B cell (primary cell): ENCODE data around the gene FAM227B. TPM values are rescaled to one million over a fixed set of nuclear protein-coding genes. Genes with fewer than 3 reads are reported as not detected.

Experiments used
- ATAC-seq: fragments of 200-7000 bp; cut with Tn5 transposase; one replicate; pipeline ENCODE4 v1.10.0; 2021; ENCODE audit warnings: low read depth, mild to moderate bottlenecking, moderate number of reproducible peaks, moderate library complexity
- CTCF ChIA-PET: fragments of 350-600 bp; sonication (Branson Sonifier 250); formaldehyde crosslinking; loops from one replicate; lab custom pipeline; 2021; ENCODE audit warnings: antibody characterized with exemption, inconsistent platforms; lab: Charles Lee
- POLR2A ChIA-PET: fragments of 350-600 bp; sonication (Branson Sonifier 250); formaldehyde crosslinking; loops from one replicate; lab custom pipeline; 2021; ENCODE audit warnings: antibody characterized with exemption; lab: Charles Lee
- DNase-seq: peaks from one replicate; pipeline ENCODE4 v3.0.0; 2013
- H2AFZ ChIP-seq: 2 replicates; pipeline ENCODE4 v1.6.1; 2012; ENCODE audit warnings: mild to moderate bottlenecking, low read depth, low read length; ENCODE audit not compliant: insufficient read depth, poor library complexity, severe bottlenecking
- H3K27ac ChIP-seq, 2 donors: 1 replicate in 1 of 2; 2 replicates in 1 of 2; pipeline ENCODE4 v1.5.1; 2012 to 2013; ENCODE audit warnings: low read length in 2 of 2, mild to moderate bottlenecking in 2 of 2, moderate library complexity in 1 of 2
- H3K27me3 ChIP-seq, 4 experiments: fragments of 200-600 bp in 1 of 4; sonication (generic) in 1 of 4; replicated peaks in 1 of 4; 1 replicate in 2 of 4; 2 replicates in 2 of 4; pipeline versions ENCODE4 v1.6.1 to v1.7.0; 2013 to 2016; ENCODE audit warnings: low read length in 3 of 4, mild to moderate bottlenecking in 2 of 4, mixed read lengths in 1 of 4, moderate library complexity in 1 of 4; ENCODE audit not compliant: insufficient read depth in 4 of 4, control insufficient read depth in 3 of 4; ENCODE audit errors: control extremely low read depth in 1 of 4
- H3K36me3 ChIP-seq, 2 experiments: replicated peaks in 1 of 2; 1 replicate in 1 of 2; 2 replicates in 1 of 2; pipeline versions ENCODE4 v1.6.1 to v1.7.1; 2013; ENCODE audit warnings: low read length in 1 of 2; ENCODE audit not compliant: insufficient read depth in 2 of 2, control insufficient read depth in 1 of 2; ENCODE audit errors: control extremely low read depth in 1 of 2, extremely low read depth in 1 of 2
- H3K4me1 ChIP-seq, 2 donors: fragments of 200-600 bp in 1 of 2; sonication (generic) in 1 of 2; 1 replicate in 1 of 2; 2 replicates in 1 of 2; pipeline versions ENCODE4 v1.5.1 to v1.6.1; 2013 to 2017; ENCODE audit warnings: low read length in 2 of 2; ENCODE audit not compliant: control insufficient read depth in 2 of 2, insufficient read depth in 2 of 2
- H3K4me2 ChIP-seq: replicated peaks from 2 replicates; pipeline ENCODE3; 2012; ENCODE audit warnings: mild to moderate bottlenecking, low read depth, low read length; ENCODE audit not compliant: poor library complexity, severe bottlenecking
- H3K4me3 ChIP-seq, 5 experiments: fragments of 200-600 bp in 1 of 5; sonication (generic) in 1 of 5; 1 replicate in 3 of 5; 2 replicates in 2 of 5; pipeline versions ENCODE4 v1.5.1 to v1.7.0; 2011 to 2016; ENCODE audit warnings: low read length in 4 of 5, mild to moderate bottlenecking in 4 of 5, low read depth in 2 of 5, control low read depth in 1 of 5, moderate library complexity in 1 of 5; ENCODE audit not compliant: insufficient read depth in 1 of 5; ENCODE audit errors: control extremely low read depth in 1 of 5, extremely low read depth in 1 of 5
- H3K79me2 ChIP-seq: fragments of 200-600 bp; sonication (generic); one replicate; pipeline ENCODE4 v1.6.0; 2016; ENCODE audit warnings: low read length; ENCODE audit not compliant: control insufficient read depth, insufficient read depth
- H3K9ac ChIP-seq: fragments of 200-600 bp; sonication (generic); 2 replicates; pipeline ENCODE4 v1.6.1; 2017; ENCODE audit warnings: mild to moderate bottlenecking, low read length, moderate library complexity
- H3K9me3 ChIP-seq, 3 donors: one replicate each; pipeline versions ENCODE4 v1.6.1 to v1.7.1; 2013; ENCODE audit warnings: low read length in 2 of 3; ENCODE audit not compliant: control insufficient read depth in 2 of 3, insufficient read depth in 1 of 3; ENCODE audit errors: control extremely low read depth in 1 of 3
- H4K20me1 ChIP-seq: 2 replicates; pipeline ENCODE4 v1.6.0; 2012; ENCODE audit warnings: mild to moderate bottlenecking, low read length; ENCODE audit not compliant: insufficient read depth, control insufficient read depth, poor library complexity, severe bottlenecking
- H3K27ac Mint-ChIP-seq: one replicate; pipeline ENCODE4 v1.8.0; 2021; ENCODE audit warnings: mixed read lengths
- H3K27me3 Mint-ChIP-seq: one replicate; pipeline ENCODE4 v1.8.0; 2021; ENCODE audit warnings: mixed read lengths
- H3K4me1 Mint-ChIP-seq: one replicate; pipeline ENCODE4 v1.8.0; 2021; ENCODE audit warnings: mixed read lengths
- H3K4me3 Mint-ChIP-seq: one replicate; pipeline ENCODE4 v1.8.0; 2021; ENCODE audit warnings: mixed read lengths
- H3K9me3 Mint-ChIP-seq: one replicate; pipeline ENCODE4 v1.8.0; 2022; ENCODE audit warnings: mixed read lengths; ENCODE audit not compliant: insufficient read depth
- CTCF ChIP-seq: fragments of 200-600 bp; IDR thresholded peaks from one replicate; pipeline ENCODE4 v1.8.0; 2022; ENCODE audit warnings: antibody characterized with exemption, mild to moderate bottlenecking
- EZH2 ChIP-seq: IDR thresholded peaks from 2 replicates; pipeline ENCODE4 v1.6.1; 2012; ENCODE audit warnings: borderline replicate concordance, low read depth, mild to moderate bottlenecking, moderate library complexity, low read length; ENCODE audit not compliant: insufficient read depth, poor library complexity, severe bottlenecking
- WGBS: methylation state at CpG from one replicate; pipeline ENCODE4 v1.1.5; 2013; ENCODE audit warnings: missing lambda C conversion rate; ENCODE audit not compliant: insufficient coverage; 5-methylcytosine and 5-hydroxymethylcytosine counted together
- intact Hi-C: fragments of 100-400 bp; cut with micrococcal nuclease; formaldehyde crosslinking; loops from one replicate; pipeline ENCODE4 v1.10.0; 2022
- polyA plus RNA-seq: library from polyadenylated mRNA; depleted of rRNA; stranded (reverse); fragments of >200 nt; gene quantifications from 2 replicates; pipeline ENCODE4 v1.2.3, GENCODE V29; 2012
- total RNA-seq, 2 donors: library from RNA; stranded (reverse); fragments of 120-200 nt in 1 of 2; gene quantifications; 1 replicate in 1 of 2; 2 replicates in 1 of 2; pipeline versions ENCODE4 v1.2.3 to v1.2.4, GENCODE V29; 2013 to 2022

The FAM227B gene
- total and polyA plus RNA-seq, 2 donors (not counting 1 experiment from before 2014, with no cell fraction given): 5.6 to 8.9 TPM

- intact Hi-C loops: no loop called here
Measured at GRCh38 chr15:49343546-49343945, 277.1 kb downstream of the FAM227B start.

GRCh38 chr15:49339656-49340055 lies 281.0 kb downstream of the FAM227B start:
- Histone ChIP-seq H3K27ac (no peak overlapping the region), H3K4me1 (no peaks in the 10 kb centered on the region), H3K79me2 (no peaks in the 10 kb centered on the region), H3K36me3 (no peaks in the 10 kb centered on the region), H3K4me3 (no peak overlapping the region), H3K9ac (no peak overlapping the region), H2AFZ (no peak overlapping the region), H3K4me2 (no peak overlapping the region), H4K20me1 (no peaks in the 10 kb centered on the region), H3K27me3 (no peaks in the 10 kb centered on the region), H3K9me3 (peaks cover 0 to 9% (median 0%) of the 10 kb centered on the region in 3 donors)
- CTCF ChIA-PET: no interaction called here
- 80% methylated on average over 5 of the region's 10 CpGs for whole genome bisulfite sequencing
- Mint-ChIP-seq H3K27ac (no peak overlapping the region), H3K4me3 (no peak overlapping the region), H3K27me3 (no peaks in the 10 kb centered on the region), H3K9me3 (peaks cover 8% of the 10 kb centered on the region), H3K4me1 (no peaks in the 10 kb centered on the region)
- TF ChIP-seq CTCF: no peak
- TF ChIP-seq EZH2: no peak
- intact Hi-C loops: no loop called here
- DNase-seq (no peak), ATAC-seq (no peak)
- POLR2A ChIA-PET: no interaction called here

More at GRCh38 chr15:49343546-49343945, 277.1 kb downstream of the FAM227B start:
- Histone ChIP-seq H3K36me3 (no peaks in the 10 kb centered on the region), H3K27me3 (no peaks in the 10 kb centered on the region), H3K4me2 (no peak overlapping the region), H2AFZ (no peak overlapping the region), H3K4me3 (no peak overlapping the region), H3K79me2 (no peaks in the 10 kb centered on the region), H3K4me1 (no peaks in the 10 kb centered on the region), H3K9ac (no peak overlapping the region), H3K27ac (no peak overlapping the region), H4K20me1 (no peaks in the 10 kb centered on the region), H3K9me3 (peaks cover 0 to 9% (median 1%) of the 10 kb centered on the region in 3 donors)
- Mint-ChIP-seq H3K4me1 (no peaks in the 10 kb centered on the region), H3K4me3 (no peak overlapping the region), H3K27me3 (no peaks in the 10 kb centered on the region), H3K9me3 (peaks cover 5% of the 10 kb centered on the region), H3K27ac (no peak overlapping the region)
- ATAC-seq: no peak
- TF ChIP-seq CTCF (no peak), EZH2 (no peak)
- ChIA-PET CTCF (no interaction called here), POLR2A (no interaction called here)
- no peak for DNase-seq
